Activated T-cell treated with anti-CD3 and anti-CD28 coated beads for 24 hours (primary cell): Measurements from ENCODE around the gene KIF13A.

ENCODE experiments used
- DNase-seq: peaks from one replicate; pipeline ENCODE4 v3.0.0-alpha.2; 2020; ENCODE audit warnings: low read depth

KIF13A gene

DNA sequence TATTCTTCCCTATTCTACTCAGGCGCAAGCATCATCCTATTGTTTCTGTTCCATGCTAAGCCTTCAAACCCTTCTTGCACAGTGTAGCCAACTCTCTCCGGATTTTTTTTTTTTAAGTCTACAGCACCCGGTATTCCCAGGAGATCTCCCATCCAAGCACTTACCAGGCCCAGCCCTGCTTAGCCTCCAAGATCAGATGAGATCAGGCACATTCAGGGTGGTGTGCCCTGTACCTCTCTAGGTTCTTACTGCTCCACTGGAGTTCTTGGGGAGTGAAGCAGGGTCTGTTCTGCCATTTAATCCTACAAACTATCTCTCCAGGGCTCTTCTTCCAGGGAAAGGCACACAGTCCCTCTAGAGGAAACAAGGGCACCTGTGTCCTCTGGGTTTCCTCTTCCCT, 265.8 kb downstream of the KIF13A start:
- no peak for DNase-seq

DNA sequence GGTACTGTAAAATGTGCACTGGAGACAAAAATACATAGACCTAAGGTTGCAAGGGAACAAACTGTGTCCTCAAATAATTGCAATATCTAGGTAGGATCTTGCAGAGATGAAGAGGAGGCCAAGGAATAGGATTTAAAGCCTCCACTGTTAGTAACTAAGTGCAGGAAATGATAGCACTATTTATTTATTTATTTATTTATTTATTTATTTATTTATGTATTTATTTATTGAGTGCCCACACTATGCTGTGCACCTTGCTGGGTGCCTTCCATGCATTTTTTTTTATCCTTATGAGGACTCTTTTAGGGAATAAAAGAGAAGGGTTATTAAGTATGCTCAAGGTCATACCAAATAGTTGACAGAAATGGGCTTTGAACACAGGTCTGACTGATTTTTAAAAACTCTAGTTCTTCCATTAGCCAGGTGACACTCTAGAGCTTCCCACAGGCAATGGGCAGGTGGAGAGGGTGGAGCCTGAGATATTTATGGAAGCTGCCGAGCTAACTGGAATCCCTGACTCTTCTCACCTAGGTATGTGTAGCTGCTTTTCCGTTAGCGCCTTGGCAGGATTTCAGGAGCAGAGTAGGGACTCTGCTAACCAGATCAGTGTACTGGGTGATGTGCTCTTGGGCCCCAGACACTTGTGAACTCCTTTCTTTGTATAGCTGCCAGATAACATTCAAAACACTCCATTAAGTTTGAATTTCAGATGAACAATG, 268.0 kb downstream of the KIF13A start:
- no peak for DNase-seq

DNA sequence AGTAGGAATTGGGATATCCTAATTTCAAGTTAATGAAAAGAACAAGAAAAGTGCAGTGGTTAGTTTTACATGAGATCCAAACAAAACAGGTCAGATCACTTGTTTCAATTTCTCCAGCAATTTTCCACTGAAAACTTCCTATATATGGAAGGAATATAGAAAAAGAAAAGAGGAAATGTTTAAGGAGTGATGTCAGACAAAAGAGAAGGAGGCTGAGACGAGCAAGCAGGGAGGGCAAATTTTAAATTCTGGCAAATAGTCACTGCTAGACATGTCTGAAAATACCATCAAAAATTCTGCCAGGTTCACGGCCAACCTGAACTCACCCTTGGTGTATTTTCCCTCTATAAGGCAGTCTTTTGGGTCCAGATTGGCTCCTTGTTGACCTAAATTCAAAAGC, 271.2 kb downstream of the KIF13A start:
- no peak for DNase-seq

DNA sequence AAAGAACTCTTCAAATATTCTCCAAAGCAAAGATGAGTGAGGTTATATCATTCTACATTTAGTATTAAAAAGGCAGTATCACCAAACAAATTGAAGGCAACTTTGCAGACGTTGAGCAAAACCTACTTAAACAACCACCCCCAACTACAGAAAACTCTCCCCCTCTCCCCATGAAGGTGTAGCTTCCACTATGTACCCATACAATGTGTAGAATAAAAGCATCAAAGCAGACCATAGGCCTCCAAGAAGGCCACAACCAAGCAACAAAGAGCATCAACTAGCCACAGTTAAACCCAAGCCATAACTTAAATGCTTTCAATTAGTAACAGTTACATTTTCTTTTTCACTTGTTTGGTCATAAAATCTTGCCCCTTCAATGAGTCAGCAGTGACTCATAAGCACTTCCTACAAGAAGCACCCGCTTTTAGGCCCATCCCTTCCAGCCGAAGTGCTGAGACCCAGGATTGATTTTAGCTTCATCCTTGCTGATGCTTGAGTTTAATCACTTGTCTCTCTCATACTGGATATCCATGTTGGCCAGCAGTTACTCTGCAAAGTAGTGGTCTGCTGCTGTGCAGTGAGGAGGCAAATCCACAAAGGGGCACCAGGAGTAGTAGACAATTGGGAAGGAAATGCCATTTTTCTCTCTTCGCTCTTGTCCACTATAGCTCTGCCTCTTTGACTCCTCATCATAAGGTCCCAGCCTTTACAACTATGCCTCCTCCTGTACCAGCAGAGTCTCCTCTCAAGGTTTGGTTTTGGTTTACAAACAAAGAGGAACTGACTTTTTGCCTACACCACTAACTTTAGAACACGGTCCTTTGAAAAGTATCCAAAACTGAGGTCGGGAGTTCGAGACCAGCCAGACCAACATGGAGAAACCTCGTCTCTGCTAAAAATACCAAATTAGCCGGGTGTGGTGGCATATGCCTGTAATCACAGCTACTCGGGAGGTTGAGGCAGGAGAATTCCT, 272.3 kb downstream of the KIF13A start:
- DNase-seq, result peak; percentile 26

DNA sequence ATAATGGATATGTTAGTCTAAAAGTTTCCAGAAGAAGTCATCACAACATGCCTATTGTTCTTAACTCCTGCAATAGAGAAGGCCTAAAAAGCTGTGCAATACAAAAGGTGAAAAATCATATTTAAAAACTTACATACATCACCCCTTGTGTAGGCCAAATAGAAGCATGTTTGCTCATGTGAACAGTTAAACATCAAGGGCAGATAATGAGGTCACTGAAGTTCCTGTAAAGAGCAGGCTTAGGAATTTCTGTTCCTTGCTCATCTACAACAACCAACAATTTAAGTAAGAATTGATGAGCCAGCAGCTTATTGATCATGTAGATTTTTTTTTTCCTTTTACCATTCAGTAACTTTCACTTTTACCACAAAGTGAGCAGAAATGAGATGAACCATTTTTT, 273.3 kb downstream of the KIF13A start:
- no peak for DNase-seq

DNA sequence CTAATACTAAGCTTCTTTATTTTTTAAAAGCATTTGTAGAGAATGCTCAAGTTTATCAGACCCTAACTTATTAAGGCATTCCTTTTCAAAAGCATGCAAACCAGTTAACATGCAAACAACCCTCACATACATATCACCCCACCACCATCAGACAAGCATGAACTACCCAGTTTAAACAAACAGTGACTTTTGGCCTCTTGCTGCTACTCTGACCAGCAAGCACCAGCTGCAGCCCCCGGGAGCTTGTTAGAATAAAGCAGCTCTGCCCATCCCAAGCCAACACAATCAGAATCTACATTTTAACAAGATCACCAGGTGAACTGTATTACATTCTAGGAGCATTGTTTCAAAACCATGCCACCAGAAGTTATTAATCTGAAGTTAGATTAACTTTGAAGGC, 274.9 kb downstream of the KIF13A start:
- DNase-seq, result no peak

DNA sequence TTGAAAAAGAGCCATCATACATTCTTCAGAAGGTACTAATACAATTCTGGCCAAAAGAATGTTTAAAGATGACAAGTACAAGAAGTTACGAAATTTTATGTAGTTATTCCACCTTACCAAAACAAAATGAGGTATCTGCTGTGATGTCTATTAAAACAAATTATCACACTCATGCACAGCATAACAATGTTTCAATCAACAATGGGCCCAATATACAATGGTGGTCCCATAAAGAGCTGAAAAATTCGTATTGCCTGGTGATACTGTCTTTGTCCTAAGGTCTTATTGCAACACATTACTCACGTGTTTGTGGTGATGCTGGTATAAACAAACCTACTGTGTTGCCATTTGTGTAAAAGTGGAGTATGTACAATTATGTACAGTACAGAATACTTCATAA, 277.1 kb downstream of the KIF13A start:
- no peak for DNase-seq

DNA sequence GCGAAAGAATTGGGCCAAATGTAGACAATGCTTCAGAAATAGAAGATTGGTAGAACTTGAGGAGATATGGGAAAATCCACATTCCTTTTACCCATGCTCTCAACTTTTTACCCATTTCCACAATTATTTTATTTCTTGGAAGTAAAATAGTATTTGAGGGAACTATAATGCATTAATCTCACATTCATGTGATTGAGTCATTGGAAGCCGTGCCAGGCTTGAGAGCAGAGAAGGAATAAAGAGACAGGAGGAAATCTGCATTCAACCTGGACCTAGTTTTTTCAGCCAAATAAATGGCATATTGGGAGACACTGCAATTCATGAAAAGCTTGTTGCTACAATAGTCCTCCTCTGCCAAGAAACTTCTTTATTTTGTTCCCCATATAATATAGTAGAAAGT, 278.0 kb downstream of the KIF13A start:
- no peak for DNase-seq
